HEK293 (cell line): ENCODE data around the gene FAM81A.

Experiments used
- CTCF ChIA-PET: fragments of 350-600 bp; formaldehyde crosslinking; extraction: SDS; loops from one replicate; lab custom pipeline; 2021; ENCODE audit warnings: antibody characterized with exemption; lab: Yijun Ruan, JAX
- POLR2A ChIA-PET: fragments of 300-600 bp; formaldehyde crosslinking; extraction: SDS; loops from one replicate; lab custom pipeline; 2020; ENCODE audit warnings: antibody characterized with exemption, inconsistent platforms; lab: Yijun Ruan, JAX
- H3K27ac ChIP-seq: fragments of 200-500 bp; sonication (Bioruptor generic); 2 replicates; pipeline ENCODE4 v1.5.1; 2014; ENCODE audit warnings: low read depth, low read length, control low read depth, inconsistent platforms; ENCODE audit errors: extremely low read depth
- H3K36me3 ChIP-seq, 2 experiments: fragments of 200-500 bp in 1 of 2; sonication (Bioruptor generic) in 1 of 2; 1 replicate in 1 of 2; 2 replicates in 1 of 2; pipeline ENCODE4 v1.5.1; 2014 to 2017; ENCODE audit warnings: inconsistent platforms in 2 of 2, low read length in 2 of 2; ENCODE audit not compliant: control insufficient read depth in 2 of 2, insufficient read depth in 1 of 2
- H3K4me1 ChIP-seq: fragments of 200-500 bp; sonication (Bioruptor generic); 2 replicates; pipeline ENCODE4 v1.5.1; 2014; ENCODE audit warnings: mild to moderate bottlenecking, low read length, inconsistent platforms; ENCODE audit not compliant: control insufficient read depth, insufficient read depth
- H3K4me3 ChIP-seq: 2 replicates; pipeline ENCODE4 v1.5.1; 2011; ENCODE audit warnings: low read depth, mild to moderate bottlenecking, control low read depth, low read length, moderate library complexity
- H3K9me3 ChIP-seq: fragments of 200-500 bp; sonication (Bioruptor generic); 2 replicates; pipeline ENCODE4 v1.5.1; 2014; ENCODE audit warnings: low read depth, low read length, inconsistent platforms; ENCODE audit not compliant: control insufficient read depth, insufficient read depth
- FEZF1 ChIP-seq: fragments of 450-650 bp; formaldehyde crosslinking; IDR thresholded peaks from 2 replicates; pipeline ENCODE4 v1.5.1; 2016; ENCODE audit warnings: missing biosample characterization, missing genetic modification characterization
- KLF8 ChIP-seq: fragments of 450-650 bp; formaldehyde crosslinking; IDR thresholded peaks from 2 replicates; pipeline ENCODE4 v1.5.1; 2016; ENCODE audit warnings: missing biosample characterization, missing genetic modification characterization
- MZF1 ChIP-seq: fragments of 450-650 bp; formaldehyde crosslinking; IDR thresholded peaks from 2 replicates; pipeline ENCODE4 v1.5.1; 2017; ENCODE audit warnings: missing biosample characterization, missing genetic modification characterization, borderline replicate concordance
- PATZ1 ChIP-seq: fragments of 450-650 bp; formaldehyde crosslinking; IDR thresholded peaks from 2 replicates; pipeline ENCODE4 v1.5.1; 2016; ENCODE audit warnings: missing biosample characterization, missing genetic modification characterization
- SP3 ChIP-seq: fragments of 450-650 bp; formaldehyde crosslinking; IDR thresholded peaks from 2 replicates; pipeline ENCODE4 v1.5.1; 2016; ENCODE audit warnings: missing biosample characterization, missing genetic modification characterization
- WT1 ChIP-seq: fragments of 450-650 bp; formaldehyde crosslinking; IDR thresholded peaks from 2 replicates; pipeline ENCODE4 v1.5.1; 2016; ENCODE audit warnings: missing biosample characterization, missing genetic modification characterization
- ZBTB26 ChIP-seq: fragments of 450-650 bp; formaldehyde crosslinking; optimal IDR thresholded peaks from 2 replicates; pipeline ENCODE3; 2016; ENCODE audit warnings: missing biosample characterization, mild to moderate bottlenecking, missing genetic modification characterization
- ZBTB44 ChIP-seq: fragments of 450-650 bp; IDR thresholded peaks from 2 replicates; pipeline ENCODE4 v1.5.1; 2018; ENCODE audit warnings: missing biosample characterization, mild to moderate bottlenecking, missing genetic modification characterization
- ZBTB8A ChIP-seq: fragments of 450-650 bp; formaldehyde crosslinking; IDR thresholded peaks from 2 replicates; pipeline ENCODE4 v1.5.1; 2016; ENCODE audit warnings: missing biosample characterization, missing genetic modification characterization
- ZEB2 ChIP-seq: fragments of 450-650 bp; formaldehyde crosslinking; IDR thresholded peaks from 2 replicates; pipeline ENCODE4 v1.5.1; 2016; ENCODE audit warnings: missing biosample characterization, missing genetic modification characterization
- ZIC2 ChIP-seq: fragments of 450-650 bp; formaldehyde crosslinking; IDR thresholded peaks from 2 replicates; pipeline ENCODE4 v1.5.1; 2016; ENCODE audit warnings: missing biosample characterization, missing genetic modification characterization
- ZNF449 ChIP-seq: fragments of 450-650 bp; formaldehyde crosslinking; IDR thresholded peaks from 2 replicates; pipeline ENCODE4 v1.5.1; 2017; ENCODE audit warnings: missing biosample characterization, mild to moderate bottlenecking, missing genetic modification characterization, moderate library complexity
- ZNF488 ChIP-seq: fragments of 450-650 bp; formaldehyde crosslinking; IDR thresholded peaks from 2 replicates; pipeline ENCODE4 v1.5.1; 2016; ENCODE audit warnings: missing biosample characterization, missing genetic modification characterization
- ZNF501 ChIP-seq: fragments of 450-650 bp; formaldehyde crosslinking; IDR thresholded peaks from 2 replicates; pipeline ENCODE4 v1.5.1; 2016; ENCODE audit warnings: missing biosample characterization, missing genetic modification characterization
- ZNF561 ChIP-seq: fragments of 450-650 bp; IDR thresholded peaks from 2 replicates; pipeline ENCODE4 v1.5.1; 2018; ENCODE audit warnings: missing biosample characterization, missing genetic modification characterization, borderline replicate concordance
- ZNF670 ChIP-seq: fragments of 450-650 bp; formaldehyde crosslinking; IDR thresholded peaks from 2 replicates; pipeline ENCODE4 v1.5.1; 2016; ENCODE audit warnings: missing biosample characterization, missing genetic modification characterization, low read depth
- ZNF777 ChIP-seq: fragments of 450-650 bp; formaldehyde crosslinking; IDR thresholded peaks from 2 replicates; pipeline ENCODE4 v1.5.1; 2017; ENCODE audit warnings: missing biosample characterization, missing genetic modification characterization, borderline replicate concordance

The FAM81A gene

GRCh38 chr15:59437817-59438624 lies at the start of gene FAM81A:
Gene FAM81A (plus strand): TSS chr15:59438186. CDS start chr15:59458627, 20,441 bp downstream.
- ChIA-PET POLR2A (interaction anchor here (2.2 kb wide), 1 partner anchor 65 kb away, joined by 7 read pairs; the partner anchor contains the start of gene MYO1E), CTCF (interaction anchor here (0.6 kb wide), 1 partner anchor 331 kb away, joined by 4 read pairs; no protein-coding TSS in a partner anchor)
- Histone ChIP-seq H3K4me3 (peak within 1 kb of the TSS; percentile 47), H3K27ac (peak within 1 kb of the TSS; percentile 31; the same call in 1 of the 2 replicates), H3K9me3 (no peaks in the 10 kb centered on the region), H3K36me3 (no peaks in the 10 kb centered on the region), H3K4me1 (0 out of 2 replicates have a peak, but pooled peaks cover 5% of the 10 kb centered on the region)
- 0 out of 2 replicates have a peak, but pooled peaks have one; percentile 8 for TF ChIP-seq ZIC2 (tag by site-specific recombination)
- TF ChIP-seq ZBTB8A (tag by site-specific recombination): peak; percentile 95
- TF ChIP-seq PATZ1 (tag by site-specific recombination): peak; percentile 24; the same call in 1 of the 2 replicates
- peak; percentile 59 for TF ChIP-seq ZBTB26 (tag by site-specific recombination)
- 0 out of 2 replicates have a peak, but pooled peaks have one; percentile 23 for TF ChIP-seq ZEB2 (tag by site-specific recombination)
- TF ChIP-seq ZNF449: peak; percentile 30; the same call in 1 of the 2 replicates
- TF ChIP-seq ZNF777 (tag by site-specific recombination): no peak
- no peak for TF ChIP-seq WT1
- peak; percentile 25; the same call in 1 of the 2 replicates for TF ChIP-seq KLF8 (tag by site-specific recombination)
- TF ChIP-seq SP3: 0 out of 2 replicates have a peak, but pooled peaks have one; percentile 18
- no peak for TF ChIP-seq ZNF488 (tag by site-specific recombination)
- TF ChIP-seq FEZF1 (tag by site-specific recombination): no peak

GRCh38 chr15:59388670-59389069 lies 49.3 kb upstream of the FAM81A start:
- POLR2A ChIA-PET: no interaction called here

More at GRCh38 chr15:59388670-59389069, 49.3 kb upstream of the FAM81A start:
- Histone ChIP-seq H3K9me3 (no peaks in the 10 kb centered on the region), H3K36me3 (no peaks in the 10 kb centered on the region), H3K4me1 (no peaks in the 10 kb centered on the region)
- TF ChIP-seq MZF1 (tag by site-specific recombination): no peak
- TF ChIP-seq ZNF501 (tag by site-specific recombination): no peak
- TF ChIP-seq ZNF670 (tag by site-specific recombination): no peak
- no peak for TF ChIP-seq ZNF561
- no peak for TF ChIP-seq ZBTB44 (tag by site-specific recombination)
- TF ChIP-seq, all 188 proteins: peak for 0
- Histone ChIP-seq H3K27ac (no peak overlapping the region), H3K4me3 (no peak overlapping the region)
- CTCF ChIA-PET: interaction anchor here (0.7 kb wide), 1 partner anchor 141 kb away, joined by 4 read pairs; no protein-coding TSS in a partner anchor
